GM12872 (cell line): Measurements from ENCODE around the gene HTR3E.

ENCODE experiments used
- CTCF ChIP-seq: IDR thresholded peaks from 3 replicates; pipeline ENCODE4 v1.5.1; 2011; ENCODE audit warnings: low read depth, mild to moderate bottlenecking, low read length, moderate library complexity; ENCODE audit not compliant: insufficient read depth

The HTR3E gene, protein sequence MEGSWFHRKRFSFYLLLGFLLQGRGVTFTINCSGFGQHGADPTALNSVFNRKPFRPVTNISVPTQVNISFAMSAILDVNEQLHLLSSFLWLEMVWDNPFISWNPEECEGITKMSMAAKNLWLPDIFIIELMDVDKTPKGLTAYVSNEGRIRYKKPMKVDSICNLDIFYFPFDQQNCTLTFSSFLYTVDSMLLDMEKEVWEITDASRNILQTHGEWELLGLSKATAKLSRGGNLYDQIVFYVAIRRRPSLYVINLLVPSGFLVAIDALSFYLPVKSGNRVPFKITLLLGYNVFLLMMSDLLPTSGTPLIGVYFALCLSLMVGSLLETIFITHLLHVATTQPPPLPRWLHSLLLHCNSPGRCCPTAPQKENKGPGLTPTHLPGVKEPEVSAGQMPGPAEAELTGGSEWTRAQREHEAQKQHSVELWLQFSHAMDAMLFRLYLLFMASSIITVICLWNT

DNA sequence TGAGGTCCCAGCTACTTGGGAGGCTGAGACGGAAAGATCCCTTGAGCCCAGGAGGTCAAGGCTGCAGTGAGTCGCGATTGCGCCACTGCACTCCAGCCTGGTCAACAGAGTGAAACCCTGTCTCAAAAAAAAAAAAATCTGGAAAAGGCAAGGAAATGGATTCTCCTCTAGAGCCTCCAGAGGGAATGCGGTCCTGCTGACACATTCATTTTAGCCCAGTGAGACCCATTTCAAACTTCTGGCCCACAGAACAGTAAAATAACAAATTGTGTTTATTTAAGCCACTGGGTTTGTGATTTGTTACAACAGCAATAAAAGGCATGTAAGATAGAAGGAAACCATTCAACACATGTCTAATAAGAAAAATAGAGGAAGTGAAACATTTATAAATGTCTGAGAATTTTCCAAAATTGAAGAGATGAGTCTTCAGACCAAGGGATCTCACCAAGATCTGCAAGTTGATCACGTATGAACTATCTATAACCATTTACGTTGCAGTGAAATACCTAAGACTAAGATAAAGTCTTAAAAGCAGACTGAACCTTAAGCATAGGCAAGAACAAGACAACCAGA is at the start of gene HTR3E:
Gene HTR3E, plus strand, starts transcription at position 254 of the 573 bp plus-strand sequence. CDS start 466 bp downstream, outside the sequence.
- no peak for TF ChIP-seq CTCF

GRCh38 chr3:184050217-184050847 is 46.5 kb upstream of the HTR3E start:
- TF ChIP-seq CTCF = no peak

- TF ChIP-seq CTCF = no peak
Measured at GRCh38 chr3:184052767-184053166, 44.1 kb upstream of the HTR3E start, which contains the start of gene HTR3C. TSS of gene HTR3C (plus strand) at chr3:184053047. CDS start at chr3:184053081, 34 bp downstream.

DNA sequence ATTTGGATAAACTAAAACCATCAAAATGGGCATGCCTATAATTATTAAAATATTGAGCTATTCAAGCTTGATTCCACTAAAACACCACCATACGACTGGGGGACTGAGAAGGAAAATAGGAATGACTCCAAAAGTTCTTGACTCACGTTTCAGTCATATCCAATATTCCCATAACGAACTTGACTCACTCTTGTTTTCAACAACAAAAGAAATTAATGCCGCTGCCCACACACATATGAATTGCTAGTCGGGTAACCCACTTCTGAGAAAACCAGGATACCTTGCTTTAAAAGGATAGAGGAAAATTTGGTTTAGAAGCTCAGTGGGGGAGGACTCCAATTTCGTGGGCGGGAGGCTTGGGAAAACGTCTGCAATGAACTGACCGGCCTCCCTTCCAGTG is 38.8 kb upstream of the HTR3E start:
- no peak for TF ChIP-seq CTCF

DNA sequence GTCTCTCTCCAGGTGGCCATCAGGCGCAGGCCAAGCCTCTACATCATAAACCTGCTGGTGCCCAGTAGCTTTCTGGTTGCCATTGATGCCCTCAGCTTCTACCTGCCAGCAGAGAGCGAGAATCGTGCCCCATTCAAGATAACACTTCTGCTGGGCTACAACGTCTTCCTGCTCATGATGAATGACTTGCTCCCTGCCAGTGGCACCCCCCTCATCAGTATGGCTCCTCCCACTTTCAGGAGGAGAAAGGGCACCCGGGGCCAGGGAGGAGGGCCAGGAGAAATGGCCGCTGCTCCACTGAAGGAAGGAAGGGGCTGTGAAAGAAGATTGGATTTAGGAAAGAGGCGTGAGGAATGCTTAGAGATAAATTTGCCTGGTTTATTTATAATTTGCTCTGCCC is 37.4 kb upstream of the HTR3E start:
- no peak for TF ChIP-seq CTCF

DNA sequence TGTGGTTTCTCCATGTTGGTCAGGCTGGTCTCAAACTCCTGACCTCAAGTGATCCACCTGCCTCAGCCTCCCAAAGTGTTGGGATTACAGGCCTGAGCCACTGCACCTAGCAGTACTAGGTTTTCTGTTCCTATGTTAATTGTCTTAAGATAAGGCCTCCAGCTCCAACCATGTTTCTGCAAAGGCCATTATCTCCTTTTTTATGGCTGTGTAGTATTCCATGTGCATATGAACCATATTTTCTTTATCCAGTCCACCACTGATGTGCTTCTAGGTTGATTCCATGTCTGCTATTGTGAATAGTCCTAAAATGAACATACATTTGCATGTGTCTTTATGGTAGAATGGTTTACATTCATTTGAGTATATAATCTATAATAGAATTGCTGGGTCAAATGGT is 34.2 kb upstream of the HTR3E start:
- no peak for TF ChIP-seq CTCF

DNA sequence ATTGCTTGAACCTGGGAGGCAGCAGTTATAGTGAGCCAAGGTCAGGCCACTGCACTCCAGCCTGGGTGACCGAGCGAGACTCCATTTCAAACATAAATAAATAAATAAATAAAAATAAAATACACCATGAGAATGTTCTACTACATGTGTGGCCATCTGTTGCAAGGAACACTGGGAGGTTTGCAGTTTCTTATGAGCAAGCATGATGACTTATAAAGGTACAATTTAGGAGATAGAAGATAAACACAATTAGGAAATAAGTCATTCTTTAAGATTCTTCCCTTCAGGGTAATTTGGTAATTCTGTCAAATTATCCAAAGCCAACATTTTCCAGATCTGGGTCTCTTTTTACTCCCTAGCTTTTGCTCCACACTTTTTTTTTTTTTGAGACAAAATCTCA is 30.7 kb upstream of the HTR3E start:
- TF ChIP-seq CTCF = no peak
